ENCODE results near the gene EP400.
A peak's percentile ranks its signal among the peaks of the same experiment; 100 is the strongest.

EP400 gene

DNA sequence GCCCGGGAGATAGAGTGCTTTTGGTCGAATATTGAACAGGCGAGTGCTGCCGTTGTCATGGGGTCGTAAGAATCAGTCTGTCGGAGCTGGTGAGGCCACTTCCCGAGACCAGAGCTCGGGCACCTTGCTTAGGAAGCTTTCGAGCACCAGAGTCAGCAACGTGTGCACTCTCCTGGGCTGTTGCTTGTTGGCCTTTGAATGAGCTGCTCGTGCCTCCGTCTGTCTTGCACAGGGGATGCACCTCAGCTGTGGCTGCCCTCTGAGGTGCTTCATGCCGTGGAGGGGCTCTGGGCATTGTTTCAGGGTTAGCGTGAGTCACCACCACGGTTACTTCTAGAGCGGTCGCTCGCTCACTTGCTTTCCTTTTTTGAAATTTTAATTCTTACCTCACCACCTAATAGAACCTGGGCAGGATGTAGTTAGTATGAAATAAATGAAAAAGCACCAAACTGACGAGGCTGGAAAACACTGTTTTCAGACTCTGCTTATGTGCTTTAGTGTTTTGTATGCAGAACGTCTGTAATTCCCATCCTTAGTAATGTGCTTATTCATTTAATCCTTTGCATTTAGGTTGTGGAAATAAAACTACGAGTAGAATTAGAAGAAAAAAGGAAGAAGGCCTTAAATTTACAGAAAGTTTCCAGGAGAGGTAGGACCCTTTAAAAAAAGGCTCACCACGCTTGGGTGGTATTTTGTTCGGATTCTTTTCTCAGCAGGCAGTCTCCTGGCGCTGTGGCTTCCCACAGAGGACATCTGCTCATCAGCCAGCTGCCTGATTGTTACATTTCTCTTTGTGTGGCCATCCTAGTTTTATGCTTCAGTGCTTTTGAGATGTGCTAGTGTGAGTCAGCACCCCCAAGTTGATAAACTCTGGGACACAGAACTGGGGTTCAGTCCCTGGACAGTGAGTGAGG, 40.6 kb downstream of the EP400 start:
- DNase-seq, result peak; percentile 37

DNA sequence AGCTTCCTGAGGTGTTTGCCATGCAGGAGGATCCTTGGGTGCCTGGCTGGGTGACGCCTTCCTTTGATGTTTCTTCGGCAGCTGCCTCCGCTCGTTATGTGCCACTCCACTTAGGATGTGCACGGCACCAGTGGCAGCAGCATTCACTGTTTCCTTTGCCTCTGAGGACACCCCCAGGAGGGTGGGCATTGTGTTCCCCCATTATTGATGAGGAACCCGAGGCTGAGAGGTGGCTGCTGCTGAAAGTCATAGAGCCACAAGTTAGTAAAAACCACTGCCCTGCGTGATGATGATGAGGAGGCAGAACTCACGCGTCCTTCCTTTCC, 41.2 kb downstream of the EP400 start:
- DNase-seq, result peak; percentile 35

DNA sequence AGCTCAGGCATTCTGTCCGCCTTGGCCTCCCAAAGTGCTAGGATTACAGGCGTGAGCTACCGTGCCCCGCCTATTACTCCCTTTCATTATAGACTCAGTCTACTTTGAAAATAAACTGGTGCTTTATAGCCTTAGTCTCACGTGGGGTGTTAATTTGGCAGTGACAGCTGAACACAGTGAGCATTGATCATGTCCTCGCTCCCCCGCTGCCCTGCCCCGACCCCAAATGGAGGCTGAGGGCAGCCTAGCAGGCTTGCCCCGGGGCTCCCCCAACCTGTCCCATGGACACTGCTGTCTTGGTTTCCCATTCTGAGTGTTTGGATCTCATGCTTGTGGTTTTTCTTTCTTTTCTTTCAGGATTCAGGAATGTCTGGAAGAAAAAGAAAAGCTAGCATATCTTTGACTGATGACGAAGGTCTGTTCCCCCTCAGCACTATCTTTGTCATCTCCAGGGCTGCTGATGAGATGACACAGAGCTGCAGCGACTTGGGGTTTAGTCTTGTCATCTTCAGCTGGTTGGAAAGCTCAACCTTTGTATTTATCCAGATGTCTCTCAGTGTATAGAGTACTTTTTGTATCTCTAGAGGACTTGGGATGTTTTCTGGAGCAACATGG, 42.2 kb downstream of the EP400 start:
- peak; percentile 5 for DNase-seq

DNA sequence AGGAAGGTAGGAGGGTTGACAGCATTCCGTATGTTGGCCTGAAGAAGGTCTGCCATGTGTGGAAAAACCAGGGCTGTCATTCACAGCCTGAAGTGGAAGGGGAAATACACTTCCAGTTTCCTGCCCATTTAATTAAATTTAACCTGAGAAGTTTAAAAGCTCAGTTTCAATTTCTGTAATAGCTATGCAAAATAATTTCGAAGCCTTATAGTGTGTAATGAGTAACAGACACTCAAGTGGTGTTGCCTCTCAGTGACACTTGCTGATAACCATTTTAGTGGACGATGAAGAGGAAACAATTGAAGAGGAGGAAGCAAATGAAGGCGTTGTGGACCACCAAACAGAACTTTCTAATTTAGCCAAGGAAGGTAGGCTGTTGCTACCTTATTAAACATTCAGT, 44.8 kb downstream of the EP400 start:
- no peak for DNase-seq

DNA sequence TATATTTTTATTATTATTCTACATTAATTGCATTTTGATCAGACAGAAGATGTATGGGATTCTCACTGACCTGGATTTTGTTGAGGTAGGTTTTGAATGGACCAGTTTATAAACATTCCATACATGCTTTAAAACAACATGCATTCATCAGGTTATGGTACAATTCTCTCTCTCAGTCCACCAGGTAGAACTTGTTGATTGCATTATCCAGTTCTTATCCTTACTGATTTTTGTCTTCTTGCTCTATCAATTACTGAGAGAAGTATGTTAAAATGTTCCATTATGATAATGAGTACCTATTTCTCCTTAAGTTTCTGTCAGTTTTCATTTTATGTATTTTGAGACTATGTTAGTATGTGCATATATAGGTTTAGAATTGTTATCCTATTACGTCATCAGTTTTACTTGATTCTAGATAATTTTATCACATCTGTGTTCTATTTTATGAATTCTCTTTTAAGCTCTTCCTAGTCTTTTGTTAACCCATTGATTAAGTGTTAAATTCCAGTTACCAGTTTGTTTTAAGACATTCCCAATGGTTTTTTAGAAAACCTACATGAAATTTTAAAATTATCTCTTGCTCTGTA, 50.6 kb downstream of the EP400 start:
- DNase-seq, result no peak

GRCh38 chr12:132003846-132004245, 54.1 kb downstream of the EP400 start:
- no peak for DNase-seq

DNA sequence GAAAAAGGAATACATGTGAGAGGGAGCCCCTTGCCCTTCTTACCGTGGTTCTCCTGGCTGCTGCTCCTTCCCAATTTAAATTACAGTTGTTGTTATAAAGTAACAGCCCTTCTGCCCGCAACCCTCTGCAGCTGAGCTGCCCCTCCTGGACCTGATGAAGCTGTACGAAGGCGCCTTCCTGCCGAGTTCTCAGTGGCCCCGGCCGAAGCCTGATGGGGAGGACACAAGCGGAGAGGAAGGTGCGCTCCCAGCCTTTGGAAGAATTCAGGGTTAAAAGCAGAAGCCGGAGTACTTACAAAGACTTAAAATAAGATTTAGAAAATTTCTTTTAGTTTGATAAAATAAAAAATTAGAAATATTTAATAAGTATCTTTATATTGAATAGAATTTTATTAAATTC, 55.2 kb downstream of the EP400 start:
- DNase-seq, result no peak

- DNase-seq, result no peak
Observed at GRCh38 chr12:132006056-132006680, 56.4 kb downstream of the EP400 start.

DNA sequence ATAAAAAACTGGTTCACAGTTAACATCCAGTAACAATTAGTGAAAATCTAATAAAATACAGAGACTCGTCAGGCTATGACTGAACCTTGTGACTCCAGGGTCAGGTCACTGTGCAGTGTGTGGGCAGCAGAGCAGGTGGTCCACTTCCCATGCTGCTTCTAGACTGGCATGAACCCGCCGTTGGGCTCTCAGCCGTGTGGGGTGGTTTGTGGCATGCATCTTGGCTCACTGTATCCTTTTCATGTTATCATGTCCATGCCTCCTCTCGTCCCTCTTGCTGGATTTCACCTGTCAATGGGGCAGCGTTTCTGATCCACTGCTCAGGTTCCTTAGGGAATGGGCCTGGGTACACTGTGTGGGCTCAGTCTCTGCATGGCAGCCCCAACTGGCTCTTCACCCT, 57.3 kb downstream of the EP400 start:
- DNase-seq, result no peak

- no peak for DNase-seq
Observed at GRCh38 chr12:132009336-132009859, 59.7 kb downstream of the EP400 start.

DNA sequence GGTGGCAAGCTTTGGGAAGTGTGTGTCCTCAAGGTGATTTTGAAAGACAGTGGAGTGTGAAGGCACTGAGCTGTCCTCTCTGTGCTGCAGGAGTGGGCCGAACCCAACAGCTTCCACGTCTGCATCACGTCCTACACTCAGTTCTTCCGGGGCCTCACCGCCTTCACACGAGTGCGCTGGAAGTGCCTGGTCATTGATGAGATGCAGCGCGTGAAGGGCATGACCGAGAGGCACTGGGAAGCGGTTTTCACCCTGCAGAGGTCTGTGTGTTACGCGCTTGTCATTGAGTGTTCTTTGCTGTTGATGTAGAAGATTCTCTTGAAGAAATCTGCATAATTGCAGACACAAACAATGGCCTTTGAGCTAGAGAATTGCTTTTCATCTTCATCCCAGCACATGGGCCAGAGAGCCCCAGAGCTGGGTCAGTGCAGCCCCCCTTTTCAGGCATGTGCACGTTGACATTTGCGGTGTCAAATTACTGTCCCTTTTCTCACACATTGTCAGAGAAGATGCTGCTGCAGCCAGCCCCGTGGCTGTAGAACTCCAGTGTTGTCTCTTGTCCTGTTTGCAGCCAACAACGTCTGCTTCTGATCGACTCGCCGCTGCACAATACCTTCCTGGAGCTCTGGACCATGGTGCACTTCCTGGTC, 63.3 kb downstream of the EP400 start:
- no peak for DNase-seq

- no peak for DNase-seq
Observed at GRCh38 chr12:132014092-132014914, 64.6 kb downstream of the EP400 start.

GRCh38 chr12:132014915-132015280, 65.2 kb downstream of the EP400 start:
- DNase-seq, result no peak

DNA sequence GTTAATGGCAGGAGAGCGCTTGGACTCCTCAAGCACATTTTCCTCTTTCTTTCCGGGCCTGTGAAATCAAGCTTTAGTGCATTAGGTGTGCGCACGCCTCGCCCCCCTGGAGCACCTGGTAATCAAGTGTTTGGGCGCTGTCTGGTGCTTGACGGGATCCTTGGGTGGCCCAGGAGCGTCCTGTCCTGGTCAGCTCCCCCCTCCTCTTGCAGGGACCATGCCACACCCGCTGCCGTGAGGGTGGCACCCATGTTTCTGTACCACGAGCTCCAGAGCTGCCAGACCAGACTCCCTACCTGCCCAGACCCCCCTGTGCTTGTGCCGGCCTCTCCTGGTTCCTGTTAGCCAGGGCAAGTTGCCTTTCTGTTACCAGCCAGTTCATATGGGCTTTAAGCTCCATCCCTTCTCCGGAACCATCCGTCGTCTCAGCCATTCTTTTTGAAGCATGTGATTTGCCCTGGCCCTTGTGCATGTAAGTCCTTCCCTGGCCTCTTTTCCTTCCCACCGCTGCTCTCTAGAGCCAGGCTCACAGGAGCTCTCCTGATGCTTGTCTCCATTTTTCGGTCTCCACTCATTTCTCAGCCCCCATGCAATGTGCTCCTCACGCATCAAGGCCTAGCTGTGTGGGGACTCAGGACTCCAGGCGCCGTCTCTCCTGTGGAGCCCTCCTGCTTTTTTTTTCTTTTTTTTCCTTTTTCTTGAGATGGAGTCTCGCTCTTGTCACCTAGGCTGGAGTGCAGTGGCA, 66.1 kb downstream of the EP400 start:
- no peak for DNase-seq

- DNase-seq, result no peak
Observed at GRCh38 chr12:132018193-132018916, 68.6 kb downstream of the EP400 start.

- DNase-seq, result no peak
Observed at GRCh38 chr12:132019891-132020290, 70.1 kb downstream of the EP400 start.

- no peak for DNase-seq
Observed at GRCh38 chr12:132020292-132020691, 70.5 kb downstream of the EP400 start.

- no peak for DNase-seq
Observed at GRCh38 chr12:132021031-132021871, 71.5 kb downstream of the EP400 start.

GRCh38 chr12:132021965-132022364, 72.2 kb downstream of the EP400 start:
- no peak for DNase-seq

- DNase-seq, result no peak
Observed at GRCh38 chr12:132023658-132024057, 73.9 kb downstream of the EP400 start.

All from activated CD8-positive, alpha-beta memory T cell treated with anti-CD3 and anti-CD28 coated beads for 24 hours (primary cell).